ENCODE data around the gene SLC30A2. TPM values are rescaled to one million over a fixed set of nuclear protein-coding genes. Genes with fewer than 3 reads are reported as not detected.

The SLC30A2 gene
- total RNA-seq, 3 donors from 2014 or later = 0.12 to 0.14 (median 0.13) TPM

GRCh38 chr1:26023826-26024225, 22.1 kb downstream of the SLC30A2 start:
- no peaks in the 10 kb centered on the region for H3K4me1 ChIP-seq (ENCODE audit: low read depth)
- no peaks in the 10 kb centered on the region for H3K9me3 ChIP-seq
- no peak for DNase-seq

GRCh38 chr1:26023009-26023408, 22.9 kb downstream of the SLC30A2 start:
- intact Hi-C loops (cut with DNase I, micrococcal nuclease) = no loop called here
- Histone ChIP-seq H3K4me3 (no peak overlapping the region), H3K4me1 (ENCODE audit: low read depth) (no peaks in the 10 kb centered on the region), H3K9me3 (no peaks in the 10 kb centered on the region), H3K36me3 (ENCODE audit: low read depth) (no peaks in the 10 kb centered on the region)
- TF ChIP-seq, protein P1, sequence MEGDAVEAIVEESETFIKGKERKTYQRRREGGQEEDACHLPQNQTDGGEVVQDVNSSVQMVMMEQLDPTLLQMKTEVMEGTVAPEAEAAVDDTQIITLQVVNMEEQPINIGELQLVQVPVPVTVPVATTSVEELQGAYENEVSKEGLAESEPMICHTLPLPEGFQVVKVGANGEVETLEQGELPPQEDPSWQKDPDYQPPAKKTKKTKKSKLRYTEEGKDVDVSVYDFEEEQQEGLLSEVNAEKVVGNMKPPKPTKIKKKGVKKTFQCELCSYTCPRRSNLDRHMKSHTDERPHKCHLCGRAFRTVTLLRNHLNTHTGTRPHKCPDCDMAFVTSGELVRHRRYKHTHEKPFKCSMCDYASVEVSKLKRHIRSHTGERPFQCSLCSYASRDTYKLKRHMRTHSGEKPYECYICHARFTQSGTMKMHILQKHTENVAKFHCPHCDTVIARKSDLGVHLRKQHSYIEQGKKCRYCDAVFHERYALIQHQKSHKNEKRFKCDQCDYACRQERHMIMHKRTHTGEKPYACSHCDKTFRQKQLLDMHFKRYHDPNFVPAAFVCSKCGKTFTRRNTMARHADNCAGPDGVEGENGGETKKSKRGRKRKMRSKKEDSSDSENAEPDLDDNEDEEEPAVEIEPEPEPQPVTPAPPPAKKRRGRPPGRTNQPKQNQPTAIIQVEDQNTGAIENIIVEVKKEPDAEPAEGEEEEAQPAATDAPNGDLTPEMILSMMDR (IDR thresholded peaks at IDR 0.05) = no peak
- no peak for DNase-seq
- no peak for ATAC-seq

More at GRCh38 chr1:26023826-26024225, 22.1 kb downstream of the SLC30A2 start:
- H3K4me3 ChIP-seq = no peak overlapping the region
- intact Hi-C loops (cut with DNase I, micrococcal nuclease) = no loop called here
- no peaks in the 10 kb centered on the region for H3K36me3 ChIP-seq (ENCODE audit: low read depth)
- TF ChIP-seq, protein P1 (IDR thresholded peaks at IDR 0.05) = no peak
- ATAC-seq = no peak

GRCh38 chr1:26022404-26022779, 23.5 kb downstream of the SLC30A2 start:
- H3K4me1 ChIP-seq (ENCODE audit: low read depth) = no peaks in the 10 kb centered on the region
- intact Hi-C loops (cut with DNase I, micrococcal nuclease) = no loop called here
- DNase-seq = no peak
- TF ChIP-seq, protein P1 (IDR thresholded peaks at IDR 0.05) = no peak
- H3K9me3 ChIP-seq = no peaks in the 10 kb centered on the region
- no peak overlapping the region for H3K4me3 ChIP-seq
- ATAC-seq = no peak
- no peaks in the 10 kb centered on the region for H3K36me3 ChIP-seq (ENCODE audit: low read depth)

GRCh38 chr1:26021647-26022403, 24.1 kb downstream of the SLC30A2 start, which contains the start of gene EXTL1:
TSS of gene EXTL1 (plus strand) at chr1:26021775. CDS start at chr1:26022647, 872 bp downstream.
- DNase-seq = no peak
- Histone ChIP-seq H3K4me1 (ENCODE audit: low read depth) (no peaks in the 10 kb centered on the region), H3K36me3 (ENCODE audit: low read depth) (no peaks in the 10 kb centered on the region), H3K4me3 (no peak within 1 kb of the TSS), H3K9me3 (no peaks in the 10 kb centered on the region)
- TF ChIP-seq, protein P1 (IDR thresholded peaks at IDR 0.05) = no peak
- ATAC-seq = peak; percentile 15
- intact Hi-C loops (cut with DNase I, micrococcal nuclease) = no loop called here

DNA sequence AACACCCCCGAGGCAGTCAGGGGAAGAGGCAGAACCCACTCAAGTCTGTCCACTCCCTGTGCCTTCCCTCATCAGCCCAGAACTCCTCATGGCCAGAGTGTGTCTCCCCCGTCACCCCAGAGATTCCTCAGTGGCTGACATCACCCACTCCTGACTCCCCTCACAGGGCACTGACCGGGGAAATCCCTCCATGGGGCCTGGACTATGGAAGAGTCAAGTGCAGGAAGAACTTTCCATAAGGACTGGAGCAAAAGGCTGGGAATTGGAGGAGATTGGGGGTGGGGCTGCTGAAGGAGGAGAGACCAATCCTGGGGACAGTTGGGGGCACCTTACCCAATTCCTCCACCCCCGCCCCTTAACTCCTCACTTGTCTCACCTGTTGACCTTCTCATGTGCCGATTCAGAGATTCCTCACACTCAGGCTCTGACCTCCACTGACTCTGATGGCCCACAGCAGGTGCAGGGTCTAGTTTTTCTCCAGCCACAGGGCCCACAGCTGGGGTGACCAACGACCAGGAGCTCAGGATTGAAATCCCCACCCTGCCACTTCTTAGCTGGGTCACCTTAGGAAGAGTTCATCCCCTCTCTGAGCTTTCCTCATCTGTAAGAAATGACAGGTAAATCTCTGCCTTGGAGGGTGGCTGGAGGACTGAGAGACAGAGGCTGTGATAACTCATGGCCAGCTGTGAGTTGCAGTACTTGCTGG, 24.8 kb downstream of the SLC30A2 start:
- H3K9me3 ChIP-seq = no peaks in the 10 kb centered on the region
- no peaks in the 10 kb centered on the region for H3K4me1 ChIP-seq (ENCODE audit: low read depth)
- H3K36me3 ChIP-seq (ENCODE audit: low read depth) = no peaks in the 10 kb centered on the region
- intact Hi-C loops (cut with DNase I, micrococcal nuclease) = no loop called here
- no peak for DNase-seq
- TF ChIP-seq, protein P1 (IDR thresholded peaks at IDR 0.05) = no peak
- ATAC-seq = no peak
- no peak overlapping the region for H3K4me3 ChIP-seq

All from mucosa of descending colon (tissue), 3 donors.